GM13977 (cell line): Measurements from ENCODE around the gene MITF.

Source experiments
- DNase-seq: peaks from one replicate; pipeline ENCODE4 v3.0.0; 2012; ENCODE audit warnings: low spot score
- CTCF ChIP-seq: IDR thresholded peaks from 2 replicates; pipeline ENCODE4 v1.5.1; 2012; ENCODE audit warnings: mild to moderate bottlenecking, control low read depth; ENCODE audit not compliant: insufficient read depth; ENCODE audit errors: extremely low read depth, missing control alignments
- in situ Hi-C: fragments of 300-500 bp; cut with MboI; formaldehyde crosslinking; loops from one replicate; pipeline ENCODE4 v1.12.0; 2022; ENCODE audit warnings: low sequenced_read_pairs, low pct_unique_long_range_greater_than_20kb, mixed read lengths, inconsistent platforms; ENCODE audit not compliant: unreplicated experiment

MITF gene

GRCh38 chr3:70000563-70001081 lies 261.4 kb downstream of the MITF start:
- no peak for TF ChIP-seq CTCF
- in situ Hi-C loops = no loop called here
- DNase-seq = no peak

GRCh38 chr3:70003119-70003518 lies 263.9 kb downstream of the MITF start:
- in situ Hi-C loops = no loop called here
- DNase-seq = no peak
- no peak for TF ChIP-seq CTCF

- TF ChIP-seq CTCF = no peak
- in situ Hi-C loops = no loop called here
- DNase-seq = no peak
Measured at GRCh38 chr3:70006089-70006488, 266.8 kb downstream of the MITF start.

- no peak for TF ChIP-seq CTCF
- no peak for DNase-seq
- in situ Hi-C loops = no loop called here
Measured at GRCh38 chr3:70010346-70010745, 271.1 kb downstream of the MITF start.

GRCh38 chr3:70011582-70011981 lies 272.3 kb downstream of the MITF start:
- DNase-seq = no peak
- no peak for TF ChIP-seq CTCF
- in situ Hi-C loops = no loop called here
